CD4-positive, alpha-beta T cell treated with Interleukin-4 for 1 hour (primary cell): Measurements from ENCODE around the gene HS2ST1.

Experiments
- DNase-seq, 2 donors: peaks; one replicate each; pipeline ENCODE4 v3.0.0-alpha.2; 2020 to 2022

HS2ST1 gene

GRCh38 chr1:87144316-87144895 lies 230.0 kb downstream of the HS2ST1 start:
- DNase-seq: no peak

- DNase-seq: no peak
Observed at GRCh38 chr1:87144981-87145380, 230.5 kb downstream of the HS2ST1 start.

- no peak for DNase-seq
Observed at GRCh38 chr1:87146538-87146937, 232.1 kb downstream of the HS2ST1 start.

- no peak for DNase-seq
Observed at GRCh38 chr1:87146986-87147385, 232.6 kb downstream of the HS2ST1 start.

GRCh38 chr1:87147851-87148250 lies 233.4 kb downstream of the HS2ST1 start:
- no peak for DNase-seq

- no peak for DNase-seq
Observed at GRCh38 chr1:87148661-87149060, 234.2 kb downstream of the HS2ST1 start.

- DNase-seq: no peak
Observed at GRCh38 chr1:87149241-87150041, 235.0 kb downstream of the HS2ST1 start.

- DNase-seq: no peak
Observed at GRCh38 chr1:87150143-87150542, 235.7 kb downstream of the HS2ST1 start.

GRCh38 chr1:87151500-87152421 lies 237.3 kb downstream of the HS2ST1 start:
- peak; percentile 14 to 35 for DNase-seq

GRCh38 chr1:87154384-87154783 lies 239.9 kb downstream of the HS2ST1 start:
- DNase-seq: no peak

- DNase-seq: no peak
Observed at GRCh38 chr1:87155170-87155569, 240.7 kb downstream of the HS2ST1 start.

- DNase-seq: no peak
Observed at GRCh38 chr1:87155648-87156047, 241.2 kb downstream of the HS2ST1 start.

GRCh38 chr1:87156124-87156523 lies 241.7 kb downstream of the HS2ST1 start:
- DNase-seq: no peak

GRCh38 chr1:87159378-87159915 lies 245.0 kb downstream of the HS2ST1 start:
- DNase-seq: no peak
